ENCODE data around the gene PSMA5.
A peak's percentile ranks its signal among the peaks of the same experiment; 100 is the strongest.

Gene PSMA5

GRCh38 chr1:109370712-109371340, 55.4 kb downstream of the PSMA5 start:
- DNase-seq, result no peak

GRCh38 chr1:109369167-109369746, 57.0 kb downstream of the PSMA5 start:
- DNase-seq, result peak in 1 of 56 donors; percentile 35

- no peak for DNase-seq
Observed at GRCh38 chr1:109368464-109368863, 57.8 kb downstream of the PSMA5 start.

- no peak for DNase-seq
Observed at GRCh38 chr1:109367626-109368025, 58.6 kb downstream of the PSMA5 start.

GRCh38 chr1:109365642-109366204, 60.5 kb downstream of the PSMA5 start:
- no peak for DNase-seq

- no peak for DNase-seq
Observed at GRCh38 chr1:109361649-109362048, 64.6 kb downstream of the PSMA5 start.

- DNase-seq, result no peak
Observed at GRCh38 chr1:109361069-109361468, 65.2 kb downstream of the PSMA5 start.

GRCh38 chr1:109357616-109358015, 68.6 kb downstream of the PSMA5 start:
- DNase-seq, result no peak

- no peak for DNase-seq
Observed at GRCh38 chr1:109356915-109357314, 69.3 kb downstream of the PSMA5 start.

GRCh38 chr1:109356505-109356904, 69.7 kb downstream of the PSMA5 start:
- no peak for DNase-seq

GRCh38 chr1:109354929-109355328, 71.3 kb downstream of the PSMA5 start:
- DNase-seq, result no peak

GRCh38 chr1:109351457-109351856, 74.8 kb downstream of the PSMA5 start:
- DNase-seq, result no peak

- DNase-seq, result no peak
Observed at GRCh38 chr1:109350655-109351054, 75.6 kb downstream of the PSMA5 start.

- DNase-seq, result no peak
Observed at GRCh38 chr1:109350182-109350581, 76.1 kb downstream of the PSMA5 start.
